ENCODE data around the gene PANX2. TPM values are rescaled to one million over a fixed set of nuclear protein-coding genes. Genes with fewer than 3 reads are reported as not detected.

The PANX2 gene
- total and polyA plus RNA-seq, 9 of the 15 experiments (the other 6 are each of a cell fraction or from before 2014, with no cell fraction given) = 0.01 to 3.9 (median 0.67) TPM; not detected in 1

- TF ChIP-seq EGR1 (conservative IDR thresholded peaks at IDR 0.05) (no peak), SOX6 (IDR thresholded peaks at IDR 0.05) (no peak), RERE (CRISPR knock-in tag; IDR thresholded peaks at IDR 0.05; ENCODE audit: borderline replicate concordance) (no peak), E2F4 (CRISPR knock-in tag; IDR thresholded peaks at IDR 0.05; ENCODE audit: low read depth) (no peak)
- BruUV-seq (replicated peaks) = no TSS peak
- CTCF ChIA-PET (ENCODE audit: low intra/inter-chr PET ratio) = no interaction called here
- no peak overlapping the region for H3K27ac ChIP-seq (ENCODE audit: extremely low read depth, low read depth, low read length)
- peaks cover 7% of the 10 kb centered on the region for H3K9me1 ChIP-seq (ENCODE audit: control insufficient read depth, insufficient read depth, low read length)
- no peak for FAIRE-seq
- 97% methylated on average over 5 of the region's 8 CpGs for WGBS (ENCODE audit: insufficient coverage, low coverage, missing lambda C conversion rate)
- peaks cover 61% of the 10 kb centered on the region; the same call in 2 of the 3 replicates for H3K36me3 ChIP-seq (ENCODE audit: control insufficient read depth, insufficient read depth, low read length)
- no peak overlapping the region for H2AFZ ChIP-seq (ENCODE audit: low read depth, low read length)
- POLR2A ChIA-PET = no interaction called here
- H3K4me3 ChIP-seq = no peak overlapping the region
- in situ Hi-C loops (cut with MboI) (no loop called here), intact Hi-C loops (cut with micrococcal nuclease) (no loop called here)
- no peaks in the 10 kb centered on the region for H3K9me3 ChIP-seq (replicated peaks; ENCODE audit: control insufficient read depth, insufficient read depth, low read depth, low read length)
- peaks cover 8% of the 10 kb centered on the region for H4K20me1 ChIP-seq (replicated peaks; ENCODE audit: control insufficient read depth, insufficient read depth, low read length)
- no peaks in the 10 kb centered on the region for H3K27me3 ChIP-seq (ENCODE audit: control insufficient read depth in 2 of 2, insufficient read depth in 2 of 2, low read length in 2 of 2)
- H3K4me1 ChIP-seq (replicated peaks in 1 of 2; ENCODE audit: control insufficient read depth in 2 of 2, insufficient read depth in 2 of 2, low read length in 2 of 2) = peaks cover 12 to 56% of the 10 kb centered on the region in 2 experiments
- no peak for ATAC-seq
- no peak for DNase-seq (ENCODE audit: extremely low read depth in 1 of 4, low spot score in 3 of 4)
- no peak overlapping the region for H3K4me2 ChIP-seq (ENCODE audit: insufficient read depth, low read length)
- H3K9ac ChIP-seq (ENCODE audit: insufficient read depth in 1 of 2, low read depth in 2 of 2, low read length in 2 of 2) = no peak overlapping the region
- peaks cover 42% of the 10 kb centered on the region for H3K79me2 ChIP-seq (ENCODE audit: control insufficient read depth, insufficient read depth, low read length)
Measured at GRCh38 chr22:50193621-50194020, 23.1 kb downstream of the PANX2 start.
